Testis (tissue), 2 donors: ENCODE data around the gene HSD17B14.

Experiments
- CTCF ChIP-seq, 3 experiments: fragments of 450-650 bp in 2 of 3; fragments of 200-600 bp in 1 of 3; sonication (generic) in 1 of 3; IDR thresholded peaks; one replicate each; pipeline ENCODE4 v1.5.1; 2016 to 2019; ENCODE audit warnings: antibody characterized with exemption in 3 of 3, mild to moderate bottlenecking in 2 of 3, moderate library complexity in 1 of 3
- POLR2A ChIP-seq: fragments of 450-650 bp; IDR thresholded peaks from one replicate; pipeline ENCODE4 v1.6.1; 2017; ENCODE audit warnings: antibody characterized with exemption, mild to moderate bottlenecking, moderate library complexity

- no peak for TF ChIP-seq CTCF (IDR thresholded peaks at IDR 0.05)
- TF ChIP-seq POLR2A, result no peak
These were observed 30.8 kb downstream of the HSD17B14 start for GRCh38 chr19:48805452-48805851.
